Stimulated activated CD8-positive, alpha-beta memory T cell treated with anti-CD3 and anti-CD28 coated beads, Interleukin-7, amount 100 ng/mL, for 24 hours (primary cell): ENCODE results near the gene OPTN.
"Not testable (repeated sequence)": the region's sequence is repeated elsewhere in the genome, so short reads cannot be mapped to it uniquely, and the experiment has no call there.

Experiments
- DNase-seq: peaks from one replicate; pipeline ENCODE4 v3.0.0-alpha.2; 2020; ENCODE audit warnings: low read depth

Gene OPTN

GRCh38 chr10:13099666-13100348 is at the start of gene OPTN:
TSS of gene OPTN (plus strand) at chr10:13100163. CDS start at chr10:13109123, 8,960 bp downstream.
- DNase-seq, result peak; percentile 46

GRCh38 chr10:13051126-13051694 is 48.8 kb upstream of the OPTN start:
- no peak for DNase-seq

- not testable (repeated sequence) for DNase-seq
Observed at GRCh38 chr10:13053208-13053607, 46.8 kb upstream of the OPTN start.

GRCh38 chr10:13053794-13054462 is 46.0 kb upstream of the OPTN start:
- no peak for DNase-seq

- DNase-seq, result no peak
Observed at GRCh38 chr10:13054844-13055243, 45.1 kb upstream of the OPTN start.

- no peak for DNase-seq
Observed at GRCh38 chr10:13056456-13057077, 43.4 kb upstream of the OPTN start.

- no peak for DNase-seq
Observed at GRCh38 chr10:13062803-13063202, 37.2 kb upstream of the OPTN start.

- DNase-seq, result no peak
Observed at GRCh38 chr10:13066527-13066926, 33.4 kb upstream of the OPTN start.

GRCh38 chr10:13067431-13067830 is 32.5 kb upstream of the OPTN start:
- DNase-seq, result no peak

GRCh38 chr10:13068071-13068470 is 31.9 kb upstream of the OPTN start:
- DNase-seq, result no peak

- no peak for DNase-seq
Observed at GRCh38 chr10:13068484-13068883, 31.5 kb upstream of the OPTN start.

GRCh38 chr10:13072339-13072738 is 27.6 kb upstream of the OPTN start:
- DNase-seq, result no peak

GRCh38 chr10:13074563-13075451 is 25.2 kb upstream of the OPTN start:
- peak; percentile 30 for DNase-seq

- no peak for DNase-seq
Observed at GRCh38 chr10:13078912-13079775, 20.8 kb upstream of the OPTN start.

GRCh38 chr10:13079776-13080050 is 20.2 kb upstream of the OPTN start:
- DNase-seq, result no peak

- DNase-seq, result no peak
Observed at GRCh38 chr10:13080643-13081042, 19.3 kb upstream of the OPTN start.

- DNase-seq, result not testable (repeated sequence)
Observed at GRCh38 chr10:13083700-13084099, 16.3 kb upstream of the OPTN start.

GRCh38 chr10:13086056-13086455 is 13.9 kb upstream of the OPTN start:
- no peak for DNase-seq

- DNase-seq, result no peak
Observed at GRCh38 chr10:13087601-13087985, 12.4 kb upstream of the OPTN start.

- DNase-seq, result no peak
Observed at GRCh38 chr10:13087986-13088618, 11.9 kb upstream of the OPTN start.

GRCh38 chr10:13089345-13089744 is 10.6 kb upstream of the OPTN start:
- DNase-seq, result no peak
